Activated CD8-positive, alpha-beta memory T cell treated with anti-CD3 and anti-CD28 coated beads for 36 hours (primary cell): Measurements from ENCODE around the gene PHACTR1. TPM values are rescaled to one million over a fixed set of nuclear protein-coding genes. Genes with fewer than 3 reads are reported as not detected.

Experiments
- CTCF ChIA-PET: fragments of 350-600 bp; sonication (Branson Sonifier 250); formaldehyde crosslinking; loops from one replicate; lab custom pipeline; 2021; ENCODE audit warnings: antibody characterized with exemption; lab: Charles Lee
- POLR2A ChIA-PET: fragments of 350-600 bp; sonication (Branson Sonifier 250); formaldehyde crosslinking; loops from one replicate; lab custom pipeline; 2021; ENCODE audit warnings: antibody characterized with exemption; lab: Charles Lee
- total RNA-seq, 2 experiments: library from RNA; stranded (reverse); gene quantifications; one replicate each; pipeline ENCODE4 v1.2.3, GENCODE V29; 2021

PHACTR1 gene
- total RNA-seq, 2 experiments from 2014 or later: 0.02 TPM; not detected in 1

GRCh38 chr6:13274707-13275434 is 558.3 kb downstream of the PHACTR1 start:
- CTCF ChIA-PET: no interaction called here
- POLR2A ChIA-PET: interaction anchor here (1.0 kb wide), 1 partner anchor 28 kb away, joined by 3 read pairs; no protein-coding TSS in a partner anchor

- ChIA-PET CTCF (no interaction called here), POLR2A (no interaction called here)
These were observed 558.9 kb downstream of the PHACTR1 start for GRCh38 chr6:13275435-13275989.

GRCh38 chr6:13277231-13277630 is 560.7 kb downstream of the PHACTR1 start:
- ChIA-PET POLR2A (no interaction called here), CTCF (interaction anchor here (0.8 kb wide), 1 partner anchor 12 kb away, joined by 3 read pairs; no protein-coding TSS in a partner anchor)

- POLR2A ChIA-PET: no interaction called here
- CTCF ChIA-PET: interaction anchor here (0.7 to 0.8 kb wide), 3 partner anchors 11 to 1082 kb away, joined by 3 to 4 read pairs (median 3); no protein-coding TSS in a partner anchor
These were observed 561.6 kb downstream of the PHACTR1 start for GRCh38 chr6:13278164-13278563.

- CTCF ChIA-PET: no interaction called here
- POLR2A ChIA-PET: no interaction called here
These were observed 562.4 kb downstream of the PHACTR1 start for GRCh38 chr6:13278991-13279390.

GRCh38 chr6:13280254-13280653 is 563.7 kb downstream of the PHACTR1 start:
- POLR2A ChIA-PET: no interaction called here

GRCh38 chr6:13281686-13282085 is 565.1 kb downstream of the PHACTR1 start:
- POLR2A ChIA-PET: no interaction called here
- CTCF ChIA-PET: no interaction called here

More at GRCh38 chr6:13280254-13280653, 563.7 kb downstream of the PHACTR1 start:
- CTCF ChIA-PET: no interaction called here

- ChIA-PET CTCF (no interaction called here), POLR2A (interaction anchor here (1.2 kb wide), 1 partner anchor 20 kb away, joined by 4 read pairs; no protein-coding TSS in a partner anchor)
These were observed 566.0 kb downstream of the PHACTR1 start for GRCh38 chr6:13282393-13283069.

- CTCF ChIA-PET: no interaction called here
- POLR2A ChIA-PET: interaction anchor here (1.2 kb wide), 1 partner anchor 19 kb away, joined by 4 read pairs; no protein-coding TSS in a partner anchor
These were observed 566.8 kb downstream of the PHACTR1 start for GRCh38 chr6:13283331-13283730.

GRCh38 chr6:13284646-13285045 is 568.1 kb downstream of the PHACTR1 start:
- CTCF ChIA-PET: no interaction called here
- POLR2A ChIA-PET: no interaction called here

- POLR2A ChIA-PET: interaction anchor here (1.1 kb wide), 1 partner anchor 17 kb away, joined by 3 read pairs; no protein-coding TSS in a partner anchor
- CTCF ChIA-PET: no interaction called here
These were observed 569.1 kb downstream of the PHACTR1 start for GRCh38 chr6:13285705-13286104.

GRCh38 chr6:13286181-13286580 is 569.6 kb downstream of the PHACTR1 start:
- CTCF ChIA-PET: no interaction called here

GRCh38 chr6:13287104-13287503 is 570.5 kb downstream of the PHACTR1 start:
- ChIA-PET POLR2A (no interaction called here), CTCF (no interaction called here)

More at GRCh38 chr6:13286181-13286580, 569.6 kb downstream of the PHACTR1 start:
- POLR2A ChIA-PET: interaction anchor here (1.1 kb wide), 1 partner anchor 16 kb away, joined by 3 read pairs; no protein-coding TSS in a partner anchor

- CTCF ChIA-PET: interaction anchor here (1.6 kb wide), 1 partner anchor 11 kb away, joined by 3 read pairs; no protein-coding TSS in a partner anchor
These were observed 571.9 kb downstream of the PHACTR1 start for GRCh38 chr6:13288481-13288880.

GRCh38 chr6:13288969-13289391 is 572.4 kb downstream of the PHACTR1 start:
- POLR2A ChIA-PET: no interaction called here
- CTCF ChIA-PET: interaction anchor here (1.6 kb wide), 1 partner anchor 11 kb away, joined by 3 read pairs; no protein-coding TSS in a partner anchor

More at GRCh38 chr6:13288481-13288880, 571.9 kb downstream of the PHACTR1 start:
- POLR2A ChIA-PET: no interaction called here

- CTCF ChIA-PET: interaction anchor here (1.6 kb wide), 1 partner anchor 12 kb away, joined by 3 read pairs; no protein-coding TSS in a partner anchor
- POLR2A ChIA-PET: no interaction called here
These were observed 573.3 kb downstream of the PHACTR1 start for GRCh38 chr6:13289789-13290318.

- ChIA-PET CTCF (interaction anchor here (0.7 kb wide), 1 partner anchor 348 kb away, joined by 3 read pairs; no protein-coding TSS in a partner anchor), POLR2A (no interaction called here)
These were observed 573.8 kb downstream of the PHACTR1 start for GRCh38 chr6:13290335-13290734.

- ChIA-PET POLR2A (no interaction called here), CTCF (interaction anchor here (0.6 kb wide), 1 partner anchor 23 kb away, joined by 3 read pairs; no protein-coding TSS in a partner anchor)
These were observed 576.2 kb downstream of the PHACTR1 start for GRCh38 chr6:13292774-13293173.

GRCh38 chr6:13294499-13295069 is 578.0 kb downstream of the PHACTR1 start:
- ChIA-PET CTCF (no interaction called here), POLR2A (no interaction called here)
